ENCODE data around the gene FOXP1. TPM values are rescaled to one million over a fixed set of nuclear protein-coding genes. Genes with fewer than 3 reads are reported as not detected.
A peak's percentile ranks its signal among the peaks of the same experiment; 100 is the strongest.

The FOXP1 gene
- total and polyA plus RNA-seq, 9 of the 15 experiments (the other 6 are each of a cell fraction or from before 2014, with no cell fraction given): 7.7 to 34.5 (median 13.7) TPM

DNA sequence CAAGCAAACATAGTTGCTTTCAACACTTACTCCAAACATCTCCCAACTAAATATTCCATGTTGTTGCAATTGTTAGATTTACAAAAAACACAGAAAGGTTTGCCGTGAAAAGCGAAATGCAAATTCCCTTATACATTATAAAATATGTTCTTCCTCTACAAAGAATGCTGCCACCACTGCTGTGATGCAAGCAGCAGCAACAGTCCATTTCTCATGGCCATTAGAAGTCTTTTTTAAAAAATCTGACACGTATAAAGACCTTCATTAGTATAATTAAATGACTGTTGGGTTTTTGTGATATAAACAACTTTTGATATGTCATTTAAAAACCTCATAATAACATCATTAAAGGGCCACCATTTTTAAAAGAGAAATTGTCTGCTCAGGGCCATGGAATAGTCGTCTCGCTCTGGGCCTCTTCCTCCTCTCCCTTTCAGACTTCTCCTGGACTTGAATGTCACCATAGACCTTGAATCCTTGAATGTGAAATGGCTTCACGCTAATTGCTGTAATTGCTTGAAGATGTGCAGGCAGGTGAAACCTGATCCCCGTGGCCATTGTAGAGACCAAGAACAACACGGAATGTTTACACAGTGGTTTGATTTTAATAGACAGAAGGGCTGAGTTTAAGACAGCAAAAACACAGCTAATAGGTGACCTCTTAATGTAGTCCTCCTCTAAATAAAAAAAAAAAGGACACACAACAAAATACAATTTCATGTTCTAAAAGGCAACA, 450.4 kb downstream of the FOXP1 start:
- peaks cover 19% of the 10 kb centered on the region for H3K79me2 ChIP-seq (ENCODE audit: control insufficient read depth, insufficient read depth, low read length)
- H3K9me3 ChIP-seq (replicated peaks; ENCODE audit: control insufficient read depth, insufficient read depth, low read depth, low read length): no peaks in the 10 kb centered on the region
- BruUV-seq (replicated peaks): no TSS peak
- ChIA-PET CTCF (ENCODE audit: low intra/inter-chr PET ratio) (no interaction called here), POLR2A (interaction anchor here (0.6 to 0.8 kb wide), 2 partner anchors 12 to 179 kb away, joined by 3 read pairs; no protein-coding TSS in a partner anchor)
- H3K4me2 ChIP-seq (ENCODE audit: insufficient read depth, low read length): peak overlapping the region; percentile 29; the same call in 1 of the 2 replicates
- no peak for ATAC-seq
- peak overlapping the region; percentile 28; the same call in 1 of the 3 replicates for H3K27ac ChIP-seq (ENCODE audit: extremely low read depth, low read depth, low read length)
- intact Hi-C loops (cut with micrococcal nuclease) (loop anchor here (5.0 to 10.0 kb wide), 2 partner anchors 74 to 382 kb away; no protein-coding TSS in a partner anchor), in situ Hi-C loops (cut with MboI) (no loop called here)
- no peaks in the 10 kb centered on the region for H3K36me3 ChIP-seq (ENCODE audit: control insufficient read depth, insufficient read depth, low read length)
- no peaks in the 10 kb centered on the region for H4K20me1 ChIP-seq (replicated peaks; ENCODE audit: control insufficient read depth, insufficient read depth, low read length)
- no peaks in the 10 kb centered on the region for H3K27me3 ChIP-seq (ENCODE audit: control insufficient read depth in 2 of 2, insufficient read depth in 2 of 2, low read length in 2 of 2)
- FAIRE-seq: peak; percentile 65
- H3K4me1 ChIP-seq (replicated peaks in 1 of 2; ENCODE audit: control insufficient read depth in 2 of 2, insufficient read depth in 2 of 2, low read length in 2 of 2): peaks cover 0 to 21% of the 10 kb centered on the region in 2 experiments; a peak in 4 of 5 replicates
- 24% methylated on average over 8 of the region's 8 CpGs for WGBS (ENCODE audit: insufficient coverage, low coverage, missing lambda C conversion rate)
- H2AFZ ChIP-seq (ENCODE audit: low read depth, low read length): peak overlapping the region; percentile 76
- no peaks in the 10 kb centered on the region for H3K9me1 ChIP-seq (ENCODE audit: control insufficient read depth, insufficient read depth, low read length)
- no peak overlapping the region for H3K4me3 ChIP-seq
- peak in 1 of 4 experiments; percentile 25 for DNase-seq (ENCODE audit: extremely low read depth in 1 of 4, low spot score in 3 of 4)
- no peak overlapping the region for H3K9ac ChIP-seq (ENCODE audit: insufficient read depth in 1 of 2, low read depth in 2 of 2, low read length in 2 of 2)
- no peak for TF ChIP-seq BCOR (IDR thresholded peaks at IDR 0.05)
- TF ChIP-seq, protein P1, sequence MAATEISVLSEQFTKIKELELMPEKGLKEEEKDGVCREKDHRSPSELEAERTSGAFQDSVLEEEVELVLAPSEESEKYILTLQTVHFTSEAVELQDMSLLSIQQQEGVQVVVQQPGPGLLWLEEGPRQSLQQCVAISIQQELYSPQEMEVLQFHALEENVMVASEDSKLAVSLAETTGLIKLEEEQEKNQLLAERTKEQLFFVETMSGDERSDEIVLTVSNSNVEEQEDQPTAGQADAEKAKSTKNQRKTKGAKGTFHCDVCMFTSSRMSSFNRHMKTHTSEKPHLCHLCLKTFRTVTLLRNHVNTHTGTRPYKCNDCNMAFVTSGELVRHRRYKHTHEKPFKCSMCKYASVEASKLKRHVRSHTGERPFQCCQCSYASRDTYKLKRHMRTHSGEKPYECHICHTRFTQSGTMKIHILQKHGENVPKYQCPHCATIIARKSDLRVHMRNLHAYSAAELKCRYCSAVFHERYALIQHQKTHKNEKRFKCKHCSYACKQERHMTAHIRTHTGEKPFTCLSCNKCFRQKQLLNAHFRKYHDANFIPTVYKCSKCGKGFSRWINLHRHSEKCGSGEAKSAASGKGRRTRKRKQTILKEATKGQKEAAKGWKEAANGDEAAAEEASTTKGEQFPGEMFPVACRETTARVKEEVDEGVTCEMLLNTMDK (IDR thresholded peaks at IDR 0.05; ENCODE audit: borderline replicate concordance, insufficient read depth, low read depth, low read length, poor library complexity, severe bottlenecking): no peak
- TF ChIP-seq RAD21 (CRISPR knock-in tag; conservative IDR thresholded peaks at IDR 0.05 in 1 of 2, IDR thresholded peaks at IDR 0.05 in 1 of 2): no peak
- TF ChIP-seq, protein P2, sequence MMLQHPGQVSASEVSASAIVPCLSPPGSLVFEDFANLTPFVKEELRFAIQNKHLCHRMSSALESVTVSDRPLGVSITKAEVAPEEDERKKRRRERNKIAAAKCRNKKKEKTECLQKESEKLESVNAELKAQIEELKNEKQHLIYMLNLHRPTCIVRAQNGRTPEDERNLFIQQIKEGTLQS (IDR thresholded peaks at IDR 0.05): peak; percentile 37; the same call in 1 of the 2 replicates
- TF ChIP-seq, protein P2 (CRISPR knock-in tag; conservative IDR thresholded peaks at IDR 0.05): no peak
- TF ChIP-seq CEBPG (CRISPR knock-in tag; IDR thresholded peaks at IDR 0.05): 0 out of 2 replicates have a peak, but pooled peaks have one; percentile 46
- peak; percentile 51 to 61; a peak in 3 of 4 replicates for TF ChIP-seq CEBPG (tag; conservative IDR thresholded peaks at IDR 0.05 in 1 of 2, IDR thresholded peaks at IDR 0.05 in 1 of 2)
- 0 out of 2 replicates have a peak, but pooled peaks have one; percentile 22 for TF ChIP-seq ILK (tag; IDR thresholded peaks at IDR 0.05; ENCODE audit: borderline replicate concordance, low read depth)
